ENCODE data around the gene HACE1. TPM values are rescaled to one million over a fixed set of nuclear protein-coding genes. Genes with fewer than 3 reads are reported as not detected.

Gene HACE1
- total RNA-seq, 2 donors from 2014 or later: 11.7 to 19.3 TPM

GRCh38 chr6:104699593-104700329 lies 160.0 kb downstream of the HACE1 start:
- Histone ChIP-seq H3K36me3 (no peaks in the 10 kb centered on the region), H3K27me3 (replicated peaks; ENCODE audit: insufficient read depth) (no peaks in the 10 kb centered on the region), H3K9me3 (no peaks in the 10 kb centered on the region), H3K4me3 (no peak overlapping the region), H3K4me1 (replicated peaks) (no peaks in the 10 kb centered on the region), H3K27ac (no peak overlapping the region)
- intact Hi-C loops (cut with DNase I): no loop called here
- TF ChIP-seq POLR2A (IDR thresholded peaks at IDR 0.05): no peak
- TF ChIP-seq POLR2AphosphoS5 (IDR thresholded peaks at IDR 0.05): no peak
- TF ChIP-seq, protein P1, sequence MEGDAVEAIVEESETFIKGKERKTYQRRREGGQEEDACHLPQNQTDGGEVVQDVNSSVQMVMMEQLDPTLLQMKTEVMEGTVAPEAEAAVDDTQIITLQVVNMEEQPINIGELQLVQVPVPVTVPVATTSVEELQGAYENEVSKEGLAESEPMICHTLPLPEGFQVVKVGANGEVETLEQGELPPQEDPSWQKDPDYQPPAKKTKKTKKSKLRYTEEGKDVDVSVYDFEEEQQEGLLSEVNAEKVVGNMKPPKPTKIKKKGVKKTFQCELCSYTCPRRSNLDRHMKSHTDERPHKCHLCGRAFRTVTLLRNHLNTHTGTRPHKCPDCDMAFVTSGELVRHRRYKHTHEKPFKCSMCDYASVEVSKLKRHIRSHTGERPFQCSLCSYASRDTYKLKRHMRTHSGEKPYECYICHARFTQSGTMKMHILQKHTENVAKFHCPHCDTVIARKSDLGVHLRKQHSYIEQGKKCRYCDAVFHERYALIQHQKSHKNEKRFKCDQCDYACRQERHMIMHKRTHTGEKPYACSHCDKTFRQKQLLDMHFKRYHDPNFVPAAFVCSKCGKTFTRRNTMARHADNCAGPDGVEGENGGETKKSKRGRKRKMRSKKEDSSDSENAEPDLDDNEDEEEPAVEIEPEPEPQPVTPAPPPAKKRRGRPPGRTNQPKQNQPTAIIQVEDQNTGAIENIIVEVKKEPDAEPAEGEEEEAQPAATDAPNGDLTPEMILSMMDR (IDR thresholded peaks at IDR 0.05): no peak
- 58% methylated on average over 8 of the region's 8 CpGs for WGBS
- no peak for DNase-seq (ENCODE audit: low spot score)

GRCh38 chr6:104698979-104699378 lies 160.7 kb downstream of the HACE1 start:
- Histone ChIP-seq H3K4me3 (no peak overlapping the region), H3K27me3 (replicated peaks; ENCODE audit: insufficient read depth) (no peaks in the 10 kb centered on the region), H3K36me3 (no peaks in the 10 kb centered on the region), H3K9me3 (no peaks in the 10 kb centered on the region), H3K27ac (no peak overlapping the region), H3K4me1 (replicated peaks) (no peaks in the 10 kb centered on the region)
- no peak for DNase-seq (ENCODE audit: low spot score)
- TF ChIP-seq POLR2AphosphoS5 (IDR thresholded peaks at IDR 0.05) (no peak), POLR2A (IDR thresholded peaks at IDR 0.05) (no peak)
- TF ChIP-seq, protein P1 (IDR thresholded peaks at IDR 0.05): no peak
- intact Hi-C loops (cut with DNase I): no loop called here
- WGBS: 100% methylated on average over 1 of the region's 1 CpG

DNA sequence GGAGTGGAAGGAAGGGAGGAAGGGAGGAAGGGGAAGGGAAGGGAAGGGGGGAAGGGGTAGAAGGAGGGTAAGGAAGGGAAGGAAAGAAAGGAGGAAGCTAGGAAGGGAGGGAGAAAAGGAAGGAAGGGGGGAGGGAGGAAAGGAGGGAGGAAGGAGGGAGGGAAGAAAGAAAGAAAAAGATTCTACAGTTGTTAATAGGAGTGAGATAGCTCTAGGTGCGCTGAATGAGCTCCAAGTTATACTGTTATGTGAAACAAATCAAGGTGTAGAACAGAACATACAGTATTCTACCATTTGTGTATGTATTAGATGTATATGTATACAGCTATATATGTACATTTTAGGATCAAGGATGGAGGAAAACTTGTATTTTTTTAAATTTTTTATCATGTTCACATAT lies 167.7 kb downstream of the HACE1 start:
- TF ChIP-seq POLR2A (IDR thresholded peaks at IDR 0.05) (no peak), POLR2AphosphoS5 (IDR thresholded peaks at IDR 0.05) (no peak)
- TF ChIP-seq, protein P1 (IDR thresholded peaks at IDR 0.05): no peak
- H3K36me3 ChIP-seq: no peaks in the 10 kb centered on the region
- H3K4me1 ChIP-seq (replicated peaks): no peaks in the 10 kb centered on the region
- no peaks in the 10 kb centered on the region for H3K9me3 ChIP-seq
- no peak overlapping the region for H3K4me3 ChIP-seq
- WGBS: 96% methylated on average over 1 of the region's 1 CpG
- no peak overlapping the region for H3K27ac ChIP-seq
- intact Hi-C loops (cut with DNase I): no loop called here
- DNase-seq (ENCODE audit: low spot score): no peak
- no peaks in the 10 kb centered on the region for H3K27me3 ChIP-seq (replicated peaks; ENCODE audit: insufficient read depth)

DNA sequence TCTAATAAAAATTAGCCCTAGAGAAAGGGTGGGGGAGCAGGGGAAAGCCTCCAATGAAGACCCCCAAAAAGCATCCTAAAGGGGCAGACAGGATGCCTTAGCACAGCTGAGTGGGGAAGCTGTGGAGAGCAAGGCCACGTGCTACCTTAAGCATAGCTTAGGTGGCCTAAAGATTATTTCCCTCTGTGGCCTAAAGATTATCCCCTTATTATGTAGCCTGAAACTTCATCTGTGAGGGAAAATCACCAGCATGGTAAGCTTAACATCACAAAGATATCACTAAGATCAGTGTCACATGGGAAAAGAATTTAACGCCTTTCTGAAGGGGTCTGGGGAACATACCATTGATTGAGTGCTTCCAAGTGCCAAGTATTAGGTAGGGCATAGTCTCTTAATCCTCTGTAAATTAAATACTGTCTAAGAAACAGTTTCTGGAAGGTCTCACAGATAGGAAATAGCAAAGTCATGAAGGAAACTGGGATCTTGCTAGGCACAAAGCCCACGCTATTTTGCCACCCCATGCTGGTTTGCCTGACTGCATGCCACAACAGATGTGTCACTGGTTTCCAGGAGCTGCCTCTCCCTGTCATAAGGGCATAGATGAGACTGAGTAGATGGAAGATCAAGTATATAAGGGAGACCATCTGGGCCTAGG lies 170.0 kb downstream of the HACE1 start:
- Histone ChIP-seq H3K4me1 (replicated peaks) (no peaks in the 10 kb centered on the region), H3K4me3 (no peak overlapping the region), H3K9me3 (no peaks in the 10 kb centered on the region), H3K27me3 (replicated peaks; ENCODE audit: insufficient read depth) (no peaks in the 10 kb centered on the region), H3K36me3 (no peaks in the 10 kb centered on the region), H3K27ac (no peak overlapping the region)
- 87% methylated on average over 3 of the region's 3 CpGs for WGBS
- no peak for DNase-seq (ENCODE audit: low spot score)
- intact Hi-C loops (cut with DNase I): no loop called here
- TF ChIP-seq POLR2A (IDR thresholded peaks at IDR 0.05): no peak
- TF ChIP-seq, protein P1 (IDR thresholded peaks at IDR 0.05): no peak
- TF ChIP-seq POLR2AphosphoS5 (IDR thresholded peaks at IDR 0.05): no peak

All from prostate gland (tissue), 2 donors.